GM18951 (cell line): ENCODE measurements around the gene PPY.

Experiments used
- POLR2A ChIP-seq: IDR thresholded peaks from 4 replicates; pipeline ENCODE4 v1.6.1; 2011; ENCODE audit warnings: mild to moderate bottlenecking; ENCODE audit not compliant: insufficient read length, insufficient read depth; ENCODE audit errors: extremely low read depth
- in situ Hi-C: fragments of 300-500 bp; cut with MboI; formaldehyde crosslinking; loops from one replicate; pipeline ENCODE4 v1.12.0; 2022; ENCODE audit warnings: low sequenced_read_pairs, mixed read lengths, inconsistent platforms; ENCODE audit not compliant: unreplicated experiment

The PPY gene

DNA sequence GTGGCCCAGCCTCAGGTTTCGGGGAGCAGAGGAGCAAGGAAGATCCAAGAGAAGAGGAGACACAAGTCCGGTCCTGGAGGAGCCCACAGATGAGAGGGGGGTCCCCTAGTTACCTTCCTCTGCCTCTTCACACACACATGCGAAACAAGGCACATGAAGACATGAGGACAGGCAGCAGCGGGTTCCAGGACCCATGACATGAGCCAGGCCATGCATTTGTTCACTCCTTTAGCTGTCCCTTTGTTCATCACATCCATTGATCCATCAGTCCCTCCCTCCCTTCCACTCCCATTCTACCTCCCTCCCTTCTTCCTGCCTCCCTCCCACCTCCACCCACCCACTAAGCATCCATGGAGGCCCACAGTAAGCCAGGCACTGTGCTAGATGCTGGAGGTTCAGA is 9.4 kb downstream of the PPY start:
- in situ Hi-C loops: loop anchor here (25.0 kb wide), 1 partner anchor 404 kb away; the partner anchor contains the start of gene GRN
- no peak for TF ChIP-seq POLR2A

GRCh38 chr17:43932357-43932756 is 9.9 kb downstream of the PPY start:
- TF ChIP-seq POLR2A: no peak
- in situ Hi-C loops: loop anchor here (25.0 kb wide), 1 partner anchor 405 kb away; the partner anchor contains the start of gene GRN

- in situ Hi-C loops: loop anchor here (25.0 kb wide), 1 partner anchor 406 kb away; the partner anchor contains the start of gene GRN
Observed at GRCh38 chr17:43931062-43931571, 11.2 kb downstream of the PPY start.

GRCh38 chr17:43928609-43929008 is 13.7 kb downstream of the PPY start:
- in situ Hi-C loops: loop anchor here (25.0 kb wide), 1 partner anchor 409 kb away; the partner anchor contains the start of gene GRN

More at GRCh38 chr17:43931062-43931571, 11.2 kb downstream of the PPY start:
- TF ChIP-seq POLR2A: no peak

DNA sequence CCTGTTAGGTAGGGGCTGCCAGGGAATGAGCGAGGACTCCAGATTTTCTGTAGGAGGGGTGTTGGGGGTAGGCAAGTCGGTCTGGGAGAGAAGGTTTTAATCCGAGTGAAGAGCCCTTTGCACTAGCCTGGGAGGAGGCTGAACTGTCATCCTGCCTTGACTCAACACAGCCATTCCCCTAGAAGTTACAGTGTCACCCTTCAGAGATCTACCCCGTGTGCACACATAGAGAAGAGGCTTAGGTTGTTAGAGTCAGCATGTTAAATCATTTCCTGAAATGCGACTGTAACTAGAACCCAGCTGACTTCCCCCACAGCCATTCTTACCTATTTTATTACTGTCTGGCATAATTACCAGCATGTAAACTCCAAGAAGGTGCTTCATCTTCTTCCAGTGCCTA is 14.3 kb downstream of the PPY start:
- in situ Hi-C loops: loop anchor here (25.0 kb wide), 1 partner anchor 409 kb away; the partner anchor contains the start of gene GRN

More at GRCh38 chr17:43928609-43929008, 13.7 kb downstream of the PPY start:
- no peak for TF ChIP-seq POLR2A

- TF ChIP-seq POLR2A: no peak
- in situ Hi-C loops: loop anchor here (25.0 kb wide), 1 partner anchor 410 kb away; the partner anchor contains the start of gene GRN
Observed at GRCh38 chr17:43927060-43927864, 15.0 kb downstream of the PPY start.

DNA sequence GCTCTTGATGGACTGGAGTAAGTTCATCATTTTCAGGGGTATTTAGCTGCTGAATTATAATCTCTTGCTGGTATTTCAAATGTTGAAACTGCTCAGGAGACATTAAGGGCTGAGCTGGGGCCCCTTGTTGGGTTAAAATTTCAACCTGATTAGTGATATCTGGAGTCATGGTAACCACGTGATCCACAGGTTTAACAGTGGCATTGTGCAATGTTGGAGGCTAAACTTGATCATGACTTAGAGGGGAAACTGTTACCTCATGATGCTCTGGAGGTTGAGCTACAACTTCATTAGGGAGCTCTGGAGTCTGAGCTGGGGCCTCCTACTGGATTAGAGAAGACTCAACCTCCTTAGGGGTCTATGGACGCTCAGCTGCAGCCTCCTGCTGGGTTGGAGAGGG is 17.7 kb downstream of the PPY start:
- in situ Hi-C loops: no loop called here
- TF ChIP-seq POLR2A: no peak

GRCh38 chr17:43920500-43921095 is 21.7 kb downstream of the PPY start:
- in situ Hi-C loops: no loop called here

DNA sequence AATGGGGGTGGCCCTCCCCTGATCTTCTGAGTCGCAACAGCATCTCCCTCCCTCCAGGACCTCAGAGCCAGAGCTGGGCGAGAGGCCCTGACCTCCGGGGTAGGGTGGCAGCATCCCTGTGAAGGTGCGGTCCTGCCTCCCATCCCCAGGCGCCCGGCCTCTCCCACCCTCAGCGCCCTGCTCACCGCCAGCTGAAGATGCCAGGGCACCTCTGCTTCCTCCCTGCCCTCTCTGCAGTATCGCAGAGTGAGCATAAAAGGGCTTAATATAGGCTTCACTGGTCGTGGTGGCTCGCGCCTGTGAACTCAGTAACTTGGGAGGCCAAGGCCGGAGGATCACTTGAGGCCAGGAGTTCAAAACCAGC is 24.3 kb downstream of the PPY start:
- no peak for TF ChIP-seq POLR2A
- in situ Hi-C loops: no loop called here

More at GRCh38 chr17:43920500-43921095, 21.7 kb downstream of the PPY start:
- TF ChIP-seq POLR2A: no peak

GRCh38 chr17:43917348-43918025 is 24.8 kb downstream of the PPY start:
- in situ Hi-C loops: no loop called here
- peak; percentile 46 for TF ChIP-seq POLR2A

GRCh38 chr17:43917016-43917347 is 25.3 kb downstream of the PPY start:
- TF ChIP-seq POLR2A: no peak

DNA sequence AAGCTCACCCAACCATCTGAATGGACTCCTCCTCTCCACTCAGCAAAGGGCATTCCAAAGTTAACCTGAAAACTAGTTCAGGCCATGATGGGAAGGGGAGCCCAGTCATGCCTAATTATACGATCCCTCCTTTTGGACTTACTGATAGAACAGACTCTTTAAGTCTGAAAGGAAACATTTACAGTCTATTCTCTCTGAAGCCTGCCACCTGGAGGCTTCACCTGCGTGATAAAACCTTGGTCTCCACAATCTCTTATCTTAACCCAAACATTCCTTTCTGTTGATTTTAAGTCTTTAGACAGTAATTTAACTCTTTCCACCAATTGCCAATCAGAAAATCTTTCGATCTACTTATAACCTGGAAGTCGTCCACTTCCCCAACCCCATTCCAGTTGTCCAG is 25.9 kb downstream of the PPY start:
- no peak for TF ChIP-seq POLR2A
- in situ Hi-C loops: no loop called here

More at GRCh38 chr17:43917016-43917347, 25.3 kb downstream of the PPY start:
- in situ Hi-C loops: no loop called here

DNA sequence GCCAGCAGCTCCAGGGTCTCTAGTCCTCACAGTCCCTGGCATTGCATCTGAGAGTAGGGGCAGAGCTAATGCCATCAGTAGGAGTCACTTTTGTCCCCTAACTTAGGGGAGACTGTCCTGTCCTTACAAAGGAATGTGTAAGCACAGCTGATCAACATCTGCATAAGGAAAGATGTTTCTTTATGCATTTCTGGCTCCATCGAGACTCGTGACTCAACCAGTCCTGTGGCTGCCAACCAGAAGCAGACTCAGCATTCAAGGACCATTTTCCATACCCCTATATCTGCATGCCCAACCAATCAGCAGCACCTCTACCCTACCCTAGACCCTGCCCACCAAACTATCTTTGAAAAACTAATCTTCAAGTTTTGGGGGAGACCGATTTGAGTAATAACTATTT is 26.7 kb downstream of the PPY start:
- TF ChIP-seq POLR2A: no peak
- in situ Hi-C loops: no loop called here
